GM21723 (cell line): ENCODE measurements around the gene PRDM15.

Source experiments
- ATAC-seq: cut with Tn5 transposase; IDR thresholded peaks from one replicate; pipeline ENCODE4 v1.9.1; 2021; ENCODE audit warnings: mild to moderate bottlenecking, moderate library complexity; ENCODE audit not compliant: unreplicated experiment

Gene PRDM15

GRCh38 chr21:41828884-41829360 is 50.2 kb downstream of the PRDM15 start:
- no peak for ATAC-seq

GRCh38 chr21:41827951-41828883 is 50.9 kb downstream of the PRDM15 start:
- no peak for ATAC-seq

- no peak for ATAC-seq
Measured at GRCh38 chr21:41825881-41826280, 53.3 kb downstream of the PRDM15 start.

DNA sequence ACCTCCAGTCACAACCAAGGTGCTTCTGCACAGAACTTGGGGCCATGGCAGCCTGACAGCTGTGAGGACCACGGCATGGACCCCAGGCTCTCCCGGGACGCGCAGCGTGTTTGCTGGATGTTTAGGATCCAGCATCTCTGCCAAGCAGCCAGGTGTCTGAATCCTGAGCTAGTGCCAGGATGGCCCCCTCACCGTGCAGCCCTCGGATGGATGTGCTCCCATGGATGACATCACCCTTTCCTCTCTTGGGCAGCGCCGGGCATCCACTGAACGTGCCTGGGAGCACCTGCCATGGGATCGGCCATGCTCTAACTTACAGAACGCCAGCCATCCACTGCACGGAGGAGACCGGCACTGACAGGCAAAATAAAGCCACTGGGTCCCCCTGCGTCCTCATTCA is 53.9 kb downstream of the PRDM15 start:
- no peak for ATAC-seq

GRCh38 chr21:41824466-41825207 is 54.5 kb downstream of the PRDM15 start:
- no peak for ATAC-seq

GRCh38 chr21:41823906-41824305 is 55.2 kb downstream of the PRDM15 start:
- no peak for ATAC-seq

DNA sequence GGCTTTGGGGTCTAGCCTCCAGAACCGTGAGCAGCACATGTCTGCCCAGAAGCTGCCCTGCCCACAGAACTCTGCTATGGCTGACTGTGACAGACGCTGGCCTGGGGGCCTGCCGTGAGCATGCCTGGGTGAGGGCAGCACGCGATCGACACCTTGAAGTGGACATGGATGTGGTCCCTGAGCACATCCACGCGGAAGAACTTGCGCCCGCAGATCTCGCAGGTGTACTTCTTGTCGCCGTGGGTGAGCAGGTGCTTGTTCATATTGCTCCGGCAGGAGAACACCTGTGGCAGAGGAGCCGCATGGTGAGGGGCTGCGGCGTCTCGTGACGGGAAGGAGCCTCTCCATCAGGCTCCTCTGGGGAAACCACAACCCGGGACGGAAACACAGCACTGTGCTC is 56.0 kb downstream of the PRDM15 start:
- no peak for ATAC-seq

- ATAC-seq: no peak
Measured at GRCh38 chr21:41821756-41822431, 57.2 kb downstream of the PRDM15 start.

GRCh38 chr21:41821081-41821755 is 57.9 kb downstream of the PRDM15 start:
- no peak for ATAC-seq

- no peak for ATAC-seq
Measured at GRCh38 chr21:41820384-41821080, 58.6 kb downstream of the PRDM15 start.

DNA sequence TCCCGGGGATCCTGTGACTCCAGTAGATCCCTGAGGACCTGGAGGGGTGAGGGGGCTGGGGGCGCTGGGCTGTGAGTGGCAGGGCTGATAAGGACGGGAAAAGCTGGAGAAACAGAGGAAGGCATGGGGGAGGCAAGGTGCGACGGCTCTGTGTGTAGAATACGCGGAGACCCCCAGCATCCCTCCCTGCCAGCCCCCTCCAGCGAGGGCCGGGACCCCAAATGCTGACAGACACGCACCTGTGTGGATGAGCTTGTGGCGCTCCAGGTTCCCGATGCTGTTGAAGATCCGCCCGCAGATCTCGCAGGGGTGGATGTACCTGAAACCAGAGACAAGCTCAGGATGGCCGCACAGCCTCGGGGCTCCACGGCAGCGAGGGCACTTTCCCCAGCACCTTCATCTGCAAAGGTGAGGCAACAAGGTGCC is 59.3 kb downstream of the PRDM15 start:
- ATAC-seq: no peak

DNA sequence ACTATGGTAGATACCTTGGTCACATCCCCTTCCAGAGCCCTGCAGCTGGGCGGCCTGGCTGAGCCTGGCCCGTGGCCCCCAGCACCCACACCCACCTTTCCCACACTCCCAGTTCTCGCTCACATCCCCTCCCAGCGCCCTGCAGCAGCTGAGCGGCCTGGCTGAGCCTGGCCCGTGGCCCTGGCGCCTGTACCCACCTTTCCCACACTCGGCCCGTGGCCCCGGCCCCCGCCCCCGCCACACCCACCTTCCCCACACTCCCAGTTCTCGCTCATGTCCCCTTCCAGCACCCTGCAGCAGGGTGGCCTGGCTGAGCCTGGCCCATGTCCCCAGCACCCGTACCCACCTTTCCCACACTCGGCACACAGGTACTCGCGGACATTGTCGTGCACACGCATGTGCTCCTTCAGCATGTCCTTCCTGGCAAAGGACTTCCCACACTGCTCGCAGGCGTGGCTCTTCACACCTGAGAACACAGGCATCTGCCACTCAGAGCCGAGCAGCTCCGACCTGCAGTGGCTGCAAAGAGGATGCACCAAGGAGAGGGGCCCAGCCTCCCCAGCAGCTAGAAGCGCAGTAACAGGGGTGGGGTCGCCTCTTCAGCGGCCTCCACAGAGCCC is 59.8 kb downstream of the PRDM15 start:
- no peak for ATAC-seq

- no peak for ATAC-seq
Measured at GRCh38 chr21:41817877-41818855, 61.0 kb downstream of the PRDM15 start.

DNA sequence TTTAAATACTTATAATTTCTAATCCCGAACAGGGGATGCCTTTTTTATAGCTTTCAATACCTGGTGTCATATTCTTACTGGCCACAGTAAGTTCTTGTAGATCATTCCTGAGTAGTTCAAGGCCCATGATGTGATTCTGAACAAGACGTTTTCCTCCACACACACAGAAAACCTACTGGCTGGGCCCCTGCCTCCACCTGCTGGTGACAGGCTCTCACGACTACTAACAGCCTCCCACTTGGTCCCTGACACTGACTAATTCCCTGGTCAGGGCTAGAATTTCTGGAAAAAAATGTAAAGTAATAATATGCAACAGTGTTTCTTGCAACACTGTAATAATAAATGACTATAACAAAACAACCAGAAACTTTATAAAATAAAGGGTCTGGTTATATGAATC is 61.9 kb downstream of the PRDM15 start:
- ATAC-seq: no peak

DNA sequence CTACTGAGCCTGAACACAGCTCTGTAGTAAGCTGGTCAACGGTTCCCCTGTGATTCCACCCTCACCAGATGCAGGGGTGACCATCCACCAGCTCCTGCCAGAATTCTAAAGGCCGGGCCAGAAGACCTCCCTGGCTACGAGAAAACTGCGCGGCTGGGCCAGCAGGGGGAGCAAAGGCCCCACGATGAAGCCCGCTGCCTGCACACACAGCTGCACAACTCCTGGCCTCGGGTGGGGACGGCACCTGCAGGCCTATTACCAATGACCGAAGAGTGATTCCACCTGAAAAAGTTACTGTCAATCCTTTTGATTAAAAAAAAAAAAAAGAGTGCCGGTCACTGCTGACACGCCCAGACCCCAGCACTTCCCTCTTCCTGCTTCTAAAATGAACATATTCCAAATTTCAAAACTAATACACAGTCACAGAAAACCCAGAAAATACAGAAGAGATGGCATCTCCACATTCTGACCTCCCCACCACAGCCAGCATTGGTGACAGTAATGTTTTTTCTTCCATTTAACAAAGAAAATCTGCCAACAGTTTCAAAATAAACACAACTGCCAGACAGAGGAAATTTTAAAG is 62.5 kb downstream of the PRDM15 start:
- ATAC-seq: peak; percentile 72

GRCh38 chr21:41815652-41816582 is 63.2 kb downstream of the PRDM15 start:
- ATAC-seq: no peak

- ATAC-seq: no peak
Measured at GRCh38 chr21:41813226-41813625, 65.9 kb downstream of the PRDM15 start.
